ENCODE results near the gene TYSND1.

- TF ChIP-seq CTCF (IDR thresholded peaks at IDR 0.05), result no peak
- TF ChIP-seq EP300 (IDR thresholded peaks at IDR 0.05), result no peak
- no peak for TF ChIP-seq POLR2A (IDR thresholded peaks at IDR 0.05)
- TF ChIP-seq POLR2AphosphoS5 (IDR thresholded peaks at IDR 0.05), result no peak
Measured at GRCh38 chr10:70094250-70094649, 52.2 kb downstream of the TYSND1 start.
